H9 (cell line): ENCODE results near the gene TBC1D30. TPM values are rescaled to one million over a fixed set of nuclear protein-coding genes. Genes with fewer than 3 reads are reported as not detected.

Source experiments
- DNase-seq: peaks from one replicate; pipeline ENCODE4 v3.0.0-alpha.2; 2017
- H2AFZ ChIP-seq: one replicate; pipeline ENCODE4 v1.6.1; 2013; ENCODE audit warnings: mild to moderate bottlenecking, low read length, control low read depth, moderate library complexity
- H2AK5ac ChIP-seq: 2 replicates; pipeline ENCODE4 v1.6.1; 2013; ENCODE audit warnings: low read length, control low read depth, mixed read lengths; ENCODE audit not compliant: insufficient read length
- H2BK120ac ChIP-seq: one replicate; pipeline ENCODE4 v1.6.1; 2013; ENCODE audit warnings: low read depth, mild to moderate bottlenecking, low read length, control low read depth, inconsistent platforms; ENCODE audit not compliant: poor library complexity, severe bottlenecking
- H2BK12ac ChIP-seq: 2 replicates; pipeline ENCODE4 v1.6.1; 2013; ENCODE audit warnings: low read length, control low read depth, mixed read lengths, low read depth; ENCODE audit not compliant: insufficient read length
- H2BK15ac ChIP-seq: 2 replicates; pipeline ENCODE4 v1.6.1; 2013; ENCODE audit warnings: low read depth, low read length, control low read depth
- H2BK20ac ChIP-seq: one replicate; pipeline ENCODE4 v1.6.1; 2013; ENCODE audit warnings: low read depth, mild to moderate bottlenecking, low read length, control low read depth, inconsistent platforms; ENCODE audit not compliant: poor library complexity, severe bottlenecking
- H2BK5ac ChIP-seq: 2 replicates; pipeline ENCODE4 v1.6.1; 2013; ENCODE audit warnings: low read length, control low read depth, mixed read lengths; ENCODE audit not compliant: insufficient read length
- H3K14ac ChIP-seq: 2 replicates; pipeline ENCODE4 v1.6.1; 2013; ENCODE audit warnings: low read length, control low read depth; ENCODE audit not compliant: insufficient read depth
- H3K18ac ChIP-seq: 2 replicates; pipeline ENCODE4 v1.6.1; 2013; ENCODE audit warnings: low read depth, mild to moderate bottlenecking, mixed read lengths, low read length, control low read depth; ENCODE audit not compliant: insufficient read length
- H3K23ac ChIP-seq: 2 replicates; pipeline ENCODE4 v1.6.1; 2013; ENCODE audit warnings: low read length, control low read depth, mixed read lengths, low read depth; ENCODE audit not compliant: insufficient read length
- H3K23me2 ChIP-seq: 2 replicates; pipeline ENCODE4 v1.6.1; 2013; ENCODE audit warnings: low read depth, mild to moderate bottlenecking, mixed read lengths, low read length, control low read depth; ENCODE audit not compliant: insufficient read length, poor library complexity, severe bottlenecking
- H3K27ac ChIP-seq: 2 replicates; pipeline ENCODE4 v1.5.1; 2013; ENCODE audit warnings: low read length, control low read depth, mixed read lengths, low read depth; ENCODE audit not compliant: insufficient read length
- H3K27me3 ChIP-seq: 2 replicates; pipeline ENCODE4 v1.6.1; 2013; ENCODE audit warnings: low read length, control low read depth, inconsistent platforms; ENCODE audit not compliant: insufficient read depth
- H3K4ac ChIP-seq: 2 replicates; pipeline ENCODE4 v1.6.1; 2013; ENCODE audit warnings: low read depth, mild to moderate bottlenecking, control low read depth, inconsistent platforms, low read length, moderate library complexity
- H3K4me1 ChIP-seq: 2 replicates; pipeline ENCODE4 v1.6.1; 2013; ENCODE audit warnings: low read length, control low read depth, inconsistent platforms; ENCODE audit not compliant: insufficient read depth
- H3K4me2 ChIP-seq: 2 replicates; pipeline ENCODE4 v1.6.1; 2013; ENCODE audit warnings: low read length, control low read depth, mixed read lengths; ENCODE audit not compliant: insufficient read length, insufficient read depth
- H3K56ac ChIP-seq: 2 replicates; pipeline ENCODE4 v1.6.1; 2013; ENCODE audit warnings: low read depth, mild to moderate bottlenecking, mixed read lengths, low read length, control low read depth; ENCODE audit not compliant: insufficient read length
- H3K79me1 ChIP-seq: 2 replicates; pipeline ENCODE4 v1.6.1; 2013; ENCODE audit warnings: low read depth, mild to moderate bottlenecking, moderate library complexity, low read length, control low read depth, inconsistent platforms; ENCODE audit not compliant: insufficient read depth, poor library complexity, severe bottlenecking
- H3K79me2 ChIP-seq: 2 replicates; pipeline ENCODE4 v1.6.1; 2013; ENCODE audit warnings: low read length, control low read depth, inconsistent platforms; ENCODE audit not compliant: insufficient read depth
- H3K9ac ChIP-seq: 2 replicates; pipeline ENCODE4 v1.6.1; 2013; ENCODE audit warnings: low read length, control low read depth, mixed read lengths; ENCODE audit not compliant: insufficient read length; ENCODE audit errors: extremely low read depth
- H3K9me3 ChIP-seq: one replicate; pipeline ENCODE4 v1.6.1; 2013; ENCODE audit warnings: low read depth, low read length, inconsistent platforms; ENCODE audit not compliant: control insufficient read depth
- H3T11ph ChIP-seq: one replicate; pipeline ENCODE4 v1.6.1; 2013; ENCODE audit warnings: mild to moderate bottlenecking, low read length, control low read depth, inconsistent platforms
- H4K20me1 ChIP-seq: one replicate; pipeline ENCODE4 v1.6.1; 2013; ENCODE audit not compliant: control insufficient read depth, insufficient read length, insufficient read depth
- H4K5ac ChIP-seq: 2 replicates; pipeline ENCODE4 v1.6.1; 2013; ENCODE audit warnings: low read depth, mild to moderate bottlenecking, mixed read lengths, low read length, control low read depth; ENCODE audit not compliant: insufficient read length
- H4K8ac ChIP-seq: replicated peaks from 2 replicates; pipeline ENCODE4 v1.6.1; 2013; ENCODE audit warnings: low read length, control low read depth, mixed read lengths, low read depth; ENCODE audit not compliant: insufficient read length
- H4K91ac ChIP-seq: 2 replicates; pipeline ENCODE4 v1.6.1; 2013; ENCODE audit warnings: low read depth, mild to moderate bottlenecking, moderate library complexity, mixed read lengths, low read length, control low read depth; ENCODE audit not compliant: insufficient read length
- H3K27ac Mint-ChIP-seq, 3 experiments: 2 replicates in 2 of 3; 3 replicates in 1 of 3; pipeline ENCODE4 v1.8.0; 2020 to 2021; ENCODE audit warnings: mixed read lengths in 3 of 3, mild to moderate bottlenecking in 1 of 3, moderate library complexity in 1 of 3
- H3K27me3 Mint-ChIP-seq: 2 replicates; pipeline ENCODE4 v1.8.0; 2021; ENCODE audit warnings: low read depth, mild to moderate bottlenecking, moderate library complexity, mixed read lengths
- H3K36me3 Mint-ChIP-seq, 3 experiments: 2 replicates in 2 of 3; 3 replicates in 1 of 3; pipeline ENCODE4 v1.8.0; 2020 to 2021; ENCODE audit warnings: low read depth in 3 of 3, mixed read lengths in 3 of 3; ENCODE audit not compliant: insufficient read depth in 1 of 3
- H3K4me1 Mint-ChIP-seq, 2 experiments: 2 replicates each; pipeline ENCODE4 v1.8.0; 2020; ENCODE audit warnings: mixed read lengths in 2 of 2
- H3K4me3 Mint-ChIP-seq, 2 experiments: 2 replicates in 1 of 2; 3 replicates in 1 of 2; pipeline ENCODE4 v1.8.0; 2020 to 2021; ENCODE audit warnings: mild to moderate bottlenecking in 2 of 2, mixed read lengths in 2 of 2, moderate library complexity in 1 of 2
- H3K9me3 Mint-ChIP-seq, 2 experiments: 2 replicates in 1 of 2; 3 replicates in 1 of 2; pipeline ENCODE4 v1.8.0; 2020; ENCODE audit warnings: mild to moderate bottlenecking in 2 of 2, mixed read lengths in 2 of 2, moderate library complexity in 1 of 2
- WGBS: extraction: QIAGEN DNeasy Blood & Tissue Kit; methylation state at CpG from one replicate; pipeline ENCODE4 v1.1.7; 2013; ENCODE audit warnings: missing lambda C conversion rate, low lambda C conversion rate, mixed read lengths; ENCODE audit not compliant: insufficient read length; ENCODE audit errors: extremely low coverage; 5-methylcytosine and 5-hydroxymethylcytosine counted together
- total RNA-seq: library from RNA; stranded (reverse); gene quantifications from 2 replicates; pipeline ENCODE4 v1.2.1, GENCODE V29; 2021
- TF ChIP-seq, protein P1 (sequence below): fragments of 200-600 bp; sonication (generic); conservative IDR thresholded peaks from 3 replicates; pipeline ENCODE4 v1.8.0; 2021; ENCODE audit warnings: antibody characterized with exemption, mild to moderate bottlenecking

The TBC1D30 gene
- total RNA-seq, 1 experiment from 2014 or later, result 1.6 TPM

DNA sequence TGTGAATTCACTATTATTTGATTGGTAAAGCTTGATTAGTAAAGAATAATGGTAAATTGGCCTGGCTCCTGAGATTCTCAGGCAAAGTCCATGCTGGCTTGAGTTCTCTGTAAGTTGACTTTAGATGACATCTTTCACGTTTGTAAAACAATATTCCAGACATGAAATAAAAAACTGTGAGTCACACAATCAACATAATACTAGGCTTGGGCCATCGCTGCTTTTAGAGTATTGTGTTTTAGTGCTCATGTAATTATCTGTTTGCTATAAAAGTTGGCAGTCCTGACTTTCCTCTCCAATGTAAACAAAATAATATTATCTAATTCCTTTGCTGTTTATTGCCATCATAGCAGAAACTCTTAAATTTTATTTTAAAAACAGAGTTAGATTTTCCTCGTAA, 3.9 kb upstream of the TBC1D30 start:
- Histone ChIP-seq H3K9me3 (no peaks in the 10 kb centered on the region), H3K23ac (no peak overlapping the region), H4K91ac (no peak overlapping the region), H3K23me2 (peaks cover 11% of the 10 kb centered on the region), H3K79me2 (no peaks in the 10 kb centered on the region), H3K14ac (no peak overlapping the region), H2BK120ac (no peak overlapping the region), H3K18ac (no peak overlapping the region), H3K4me1 (no peaks in the 10 kb centered on the region; the same call in 1 of the 2 replicates), H2BK20ac (no peak overlapping the region), H3T11ph (no peak overlapping the region), H4K8ac (no peak overlapping the region), H2AK5ac (no peak overlapping the region), H3K4me2 (no peak overlapping the region), H3K4ac (no peak overlapping the region), H3K27me3 (peaks cover 15% of the 10 kb centered on the region; the same call in 1 of the 2 replicates), H3K27ac (no peak overlapping the region), H2AFZ (no peak overlapping the region), H2BK5ac (no peak overlapping the region), H3K9ac (no peak overlapping the region), H2BK12ac (no peak overlapping the region), H4K20me1 (no peaks in the 10 kb centered on the region), H3K56ac (no peak overlapping the region), H2BK15ac (no peak overlapping the region), H3K79me1 (no peaks in the 10 kb centered on the region), H4K5ac (no peak overlapping the region)
- Mint-ChIP-seq H3K9me3 (peaks cover 8% of the 10 kb centered on the region in 2 experiments; a peak in 4 of 5 replicates), H3K36me3 (peaks cover 3 to 4% (median 3%) of the 10 kb centered on the region in 3 experiments), H3K4me3 (no peak overlapping the region), H3K27me3 (peaks cover 49% of the 10 kb centered on the region), H3K4me1 (peaks cover 6 to 15% of the 10 kb centered on the region in 2 experiments), H3K27ac (no peak overlapping the region)
- TF ChIP-seq, protein P1, sequence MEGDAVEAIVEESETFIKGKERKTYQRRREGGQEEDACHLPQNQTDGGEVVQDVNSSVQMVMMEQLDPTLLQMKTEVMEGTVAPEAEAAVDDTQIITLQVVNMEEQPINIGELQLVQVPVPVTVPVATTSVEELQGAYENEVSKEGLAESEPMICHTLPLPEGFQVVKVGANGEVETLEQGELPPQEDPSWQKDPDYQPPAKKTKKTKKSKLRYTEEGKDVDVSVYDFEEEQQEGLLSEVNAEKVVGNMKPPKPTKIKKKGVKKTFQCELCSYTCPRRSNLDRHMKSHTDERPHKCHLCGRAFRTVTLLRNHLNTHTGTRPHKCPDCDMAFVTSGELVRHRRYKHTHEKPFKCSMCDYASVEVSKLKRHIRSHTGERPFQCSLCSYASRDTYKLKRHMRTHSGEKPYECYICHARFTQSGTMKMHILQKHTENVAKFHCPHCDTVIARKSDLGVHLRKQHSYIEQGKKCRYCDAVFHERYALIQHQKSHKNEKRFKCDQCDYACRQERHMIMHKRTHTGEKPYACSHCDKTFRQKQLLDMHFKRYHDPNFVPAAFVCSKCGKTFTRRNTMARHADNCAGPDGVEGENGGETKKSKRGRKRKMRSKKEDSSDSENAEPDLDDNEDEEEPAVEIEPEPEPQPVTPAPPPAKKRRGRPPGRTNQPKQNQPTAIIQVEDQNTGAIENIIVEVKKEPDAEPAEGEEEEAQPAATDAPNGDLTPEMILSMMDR, result no peak
- WGBS, result no CpG with 5 or more reads among the region's 3 CpGs
- no peak for DNase-seq
